Naive thymus-derived CD8-positive, alpha-beta T cell (primary cell): Measurements from ENCODE around the gene XPO1. TPM values are rescaled to one million over a fixed set of nuclear protein-coding genes. Genes with fewer than 3 reads are reported as not detected.
A peak's percentile ranks its signal among the peaks of the same experiment; 100 is the strongest.
"Not testable (repeated sequence)": the region's sequence is repeated elsewhere in the genome, so short reads cannot be mapped to it uniquely, and the experiment has no call there.

Source experiments
- ATAC-seq, 2 donors: fragments of 150-1000 bp; cut with Tn5 transposase in 1 of 2; sonication (Bioruptor Pico), chemical (Tn5 transposase) in 1 of 2; 1 replicate in 1 of 2; 2 replicates in 1 of 2; pipeline ENCODE4 v1.10.0; 2021; ENCODE audit warnings: mild to moderate bottlenecking in 2 of 2, moderate library complexity in 2 of 2
- POLR2A ChIA-PET: fragments of 350-600 bp; sonication (Branson Sonifier 250); formaldehyde crosslinking; loops from one replicate; lab custom pipeline; 2021; ENCODE audit warnings: antibody characterized with exemption; lab: Charles Lee
- DNase-seq, 10 donors: peaks; one replicate each; pipeline versions ENCODE4 v3.0.0 to v3.0.0-alpha.2; 2020 to 2022
- H3K27ac Mint-ChIP-seq, 10 donors: one replicate each; pipeline ENCODE4 v1.8.0; 2020 to 2022; ENCODE audit warnings: mild to moderate bottlenecking in 10 of 10, mixed read lengths in 10 of 10, moderate library complexity in 4 of 10, inconsistent platforms in 1 of 10
- H3K27me3 Mint-ChIP-seq, 5 donors: one replicate each; pipeline ENCODE4 v1.8.0; 2021 to 2022; ENCODE audit warnings: mixed read lengths in 5 of 5
- H3K36me3 Mint-ChIP-seq, 3 donors: one replicate each; pipeline ENCODE4 v1.8.0; 2020 to 2022; ENCODE audit warnings: mixed read lengths in 3 of 3, mild to moderate bottlenecking in 2 of 3, inconsistent platforms in 1 of 3
- H3K4me1 Mint-ChIP-seq, 4 donors: one replicate each; pipeline ENCODE4 v1.8.0; 2021 to 2022; ENCODE audit warnings: mixed read lengths in 4 of 4
- H3K4me3 Mint-ChIP-seq, 10 donors: one replicate each; pipeline ENCODE4 v1.8.0; 2020 to 2022; ENCODE audit warnings: mild to moderate bottlenecking in 10 of 10, mixed read lengths in 10 of 10, moderate library complexity in 6 of 10, inconsistent platforms in 1 of 10
- H3K9me3 Mint-ChIP-seq, 9 donors: one replicate each; pipeline ENCODE4 v1.8.0; 2020 to 2022; ENCODE audit warnings: mixed read lengths in 9 of 9, mild to moderate bottlenecking in 3 of 9, inconsistent platforms in 1 of 9, moderate library complexity in 1 of 9
- polyA plus RNA-seq, 3 donors: library from polyadenylated mRNA; unstranded; fragments of 300-500 nt; fragmentation: Illumina TruSeq; gene quantifications; one replicate each; pipeline ENCODE4 v1.2.3, GENCODE V29; 2021
- total RNA-seq, 8 experiments: library from RNA in 2 of 8; stranded (reverse) in 2 of 8; gene quantifications; one replicate each; pipeline ENCODE4 v1.2.3 and lab custom pipeline; 2021 to 2026

XPO1 gene
- total and polyA plus RNA-seq, 5 experiments from 2014 or later, result 27.3 to 221 (median 43.5) TPM

- POLR2A ChIA-PET, result interaction anchor here (0.7 to 1.6 kb wide), 3 partner anchors 18 to 61 kb away, joined by 3 to 6 read pairs (median 5); partner anchors contain the start of gene XPO1
- not testable (repeated sequence) for H3K4me3 Mint-ChIP-seq, DNase-seq, H3K9me3 Mint-ChIP-seq, ATAC-seq, H3K27me3 Mint-ChIP-seq
- Mint-ChIP-seq H3K4me1 (peaks cover 3 to 12% (median 7%) of the 10 kb centered on the region in 4 donors), H3K36me3 (peaks cover 0 to 58% (median 12%) of the 10 kb centered on the region in 3 donors), H3K27ac (peak overlapping the region in 8 of 10 donors; percentile 9 to 81 (median 67))
Measured at GRCh38 chr2:61476929-61477589, 61.1 kb downstream of the XPO1 start.

- ATAC-seq (peak; percentile 5 to 11), DNase-seq (peak in 3 of 10 donors; percentile 5 to 32 (median 32))
- H3K4me1 Mint-ChIP-seq, result peaks cover 7 to 41% (median 32%) of the 10 kb centered on the region in 4 donors
- H3K36me3 Mint-ChIP-seq, result peaks cover 0 to 29% (median 4%) of the 10 kb centered on the region in 3 donors
- peak overlapping the region; percentile 95 to 100 (median 98) for H3K27ac Mint-ChIP-seq
- H3K4me3 Mint-ChIP-seq, result peak overlapping the region; percentile 86 to 99 (median 94)
- no peaks in the 10 kb centered on the region for H3K27me3 Mint-ChIP-seq
- H3K9me3 Mint-ChIP-seq, result no peaks in the 10 kb centered on the region
- POLR2A ChIA-PET, result interaction anchor here (0.6 to 5.4 kb wide), 8 partner anchors 46 to 464 kb away, joined by 3 to 79 read pairs (median 5); partner anchors contain the start of gene XPO1
Measured at GRCh38 chr2:61471905-61472805, 66.0 kb downstream of the XPO1 start.

- peak; percentile 86 to 97 (median 91) for DNase-seq
- POLR2A ChIA-PET, result interaction anchor here (0.6 to 5.4 kb wide), 7 partner anchors 12 to 463 kb away, joined by 3 to 79 read pairs (median 5); partner anchors contain the start of gene XPO1
- Mint-ChIP-seq H3K27me3 (no peaks in the 10 kb centered on the region), H3K9me3 (no peaks in the 10 kb centered on the region), H3K4me1 (peaks cover 5 to 47% (median 34%) of the 10 kb centered on the region in 4 donors), H3K4me3 (peak within 1 kb of the TSS; percentile 86 to 99 (median 94)), H3K27ac (peak within 1 kb of the TSS; percentile 95 to 100 (median 98)), H3K36me3 (peaks cover 0 to 23% (median 1%) of the 10 kb centered on the region in 3 donors)
- ATAC-seq, result peak; percentile 87 to 88
Measured at GRCh38 chr2:61470965-61471904, 66.9 kb downstream of the XPO1 start, which contains the start of gene USP34. TSS of gene USP34 (minus strand) at chr2:61471087. CDS start at chr2:61470692, 395 bp downstream.

- H3K36me3 Mint-ChIP-seq, result peaks cover 0 to 26% (median 1%) of the 10 kb centered on the region in 3 donors
- H3K4me3 Mint-ChIP-seq, result peak overlapping the region; percentile 86 to 97 (median 94)
- POLR2A ChIA-PET, result interaction anchor here (0.6 to 5.4 kb wide), 8 partner anchors 11 to 72 kb away, joined by 3 to 79 read pairs (median 4); partner anchors contain the start of gene XPO1
- peak overlapping the region; percentile 95 to 99 (median 97) for H3K27ac Mint-ChIP-seq
- no peaks in the 10 kb centered on the region for H3K27me3 Mint-ChIP-seq
- ATAC-seq (peak; percentile 26 to 33), DNase-seq (peak in 7 of 10 donors; percentile 39 to 88 (median 75))
- H3K9me3 Mint-ChIP-seq, result no peaks in the 10 kb centered on the region
- peaks cover 5 to 54% (median 38%) of the 10 kb centered on the region in 4 donors for H3K4me1 Mint-ChIP-seq
Measured at GRCh38 chr2:61470122-61470951, 67.8 kb downstream of the XPO1 start.

GRCh38 chr2:61469424-61470121 lies 68.6 kb downstream of the XPO1 start:
- peak overlapping the region; percentile 86 to 97 (median 94) for H3K4me3 Mint-ChIP-seq
- H3K9me3 Mint-ChIP-seq, result no peaks in the 10 kb centered on the region
- peak overlapping the region; percentile 92 to 98 (median 97) for H3K27ac Mint-ChIP-seq
- POLR2A ChIA-PET, result interaction anchor here (0.9 to 5.4 kb wide), 7 partner anchors 10 to 68 kb away, joined by 3 to 79 read pairs (median 4); partner anchors contain the start of gene XPO1
- H3K27me3 Mint-ChIP-seq, result no peaks in the 10 kb centered on the region
- peaks cover 7 to 60% (median 44%) of the 10 kb centered on the region in 4 donors for H3K4me1 Mint-ChIP-seq
- DNase-seq, result no peak
- ATAC-seq, result no peak
- H3K36me3 Mint-ChIP-seq, result peaks cover 0 to 31% (median 1%) of the 10 kb centered on the region in 3 donors

GRCh38 chr2:61468231-61468630 lies 69.9 kb downstream of the XPO1 start:
- not testable (repeated sequence) for H3K27me3 Mint-ChIP-seq
- peak overlapping the region in 9 of 10 donors; percentile 2 to 97 (median 93) for H3K4me3 Mint-ChIP-seq

GRCh38 chr2:61465045-61465444 lies 73.1 kb downstream of the XPO1 start:
- POLR2A ChIA-PET, result no interaction called here
- Mint-ChIP-seq H3K27ac (peak overlapping the region in 1 of 10 donors; percentile 19), H3K36me3 (peaks cover 0 to 38% (median 1%) of the 10 kb centered on the region in 3 donors), H3K27me3 (no peaks in the 10 kb centered on the region), H3K9me3 (no peaks in the 10 kb centered on the region), H3K4me1 (peaks cover 15 to 89% (median 59%) of the 10 kb centered on the region in 4 donors), H3K4me3 (peak overlapping the region in 4 of 10 donors; percentile 16 to 71 (median 59))
- ATAC-seq, result no peak
- DNase-seq, result no peak

More at GRCh38 chr2:61468231-61468630, 69.9 kb downstream of the XPO1 start:
- POLR2A ChIA-PET, result interaction anchor here (0.6 to 5.4 kb wide), 5 partner anchors 8 to 359 kb away, joined by 3 to 79 read pairs (median 7); partner anchors contain the start of gene XPO1
- peak overlapping the region in 4 of 10 donors; percentile 37 to 93 (median 78) for H3K27ac Mint-ChIP-seq
- peaks cover 15 to 72% (median 54%) of the 10 kb centered on the region in 4 donors for H3K4me1 Mint-ChIP-seq
- DNase-seq, H3K9me3 Mint-ChIP-seq, ATAC-seq: not testable (repeated sequence)
- peaks cover 0 to 34% (median 1%) of the 10 kb centered on the region in 3 donors for H3K36me3 Mint-ChIP-seq

GRCh38 chr2:61463769-61464475 lies 74.2 kb downstream of the XPO1 start:
- ATAC-seq, result no peak
- POLR2A ChIA-PET, result interaction anchor here (0.6 kb wide), 1 partner anchor 557 kb away, joined by 3 read pairs; no protein-coding TSS in a partner anchor
- Mint-ChIP-seq H3K9me3 (no peaks in the 10 kb centered on the region), H3K4me3 (peak overlapping the region in 9 of 10 donors; percentile 10 to 71 (median 44)), H3K36me3 (peaks cover 0 to 43% (median 1%) of the 10 kb centered on the region in 3 donors), H3K27ac (peak overlapping the region in 5 of 10 donors; percentile 1 to 31 (median 19)), H3K4me1 (peaks cover 19 to 91% (median 54%) of the 10 kb centered on the region in 4 donors), H3K27me3 (no peaks in the 10 kb centered on the region)
- DNase-seq, result no peak

GRCh38 chr2:61461404-61461803 lies 76.8 kb downstream of the XPO1 start:
- Mint-ChIP-seq H3K36me3 (peaks cover 0 to 27% (median 0%) of the 10 kb centered on the region in 3 donors), H3K27me3 (no peaks in the 10 kb centered on the region), H3K9me3 (no peaks in the 10 kb centered on the region), H3K27ac (no peak overlapping the region), H3K4me1 (peaks cover 27 to 95% (median 66%) of the 10 kb centered on the region in 4 donors), H3K4me3 (peak overlapping the region in 1 of 10 donors; percentile 9)
- ATAC-seq (no peak), DNase-seq (no peak)
- POLR2A ChIA-PET, result interaction anchor here (0.7 to 0.8 kb wide), 2 partner anchors 39 to 43 kb away, joined by 3 read pairs; no protein-coding TSS in a partner anchor
